GM10266 (cell line): ENCODE measurements around the gene TENM4.

ENCODE experiments used
- DNase-seq: peaks from one replicate; pipeline ENCODE4 v3.0.0; 2012; ENCODE audit errors: extremely low spot score
- TF ChIP-seq, protein P1 (sequence below): IDR thresholded peaks from 2 replicates; pipeline ENCODE4 v1.5.1; 2012; ENCODE audit warnings: mild to moderate bottlenecking, low read depth; ENCODE audit not compliant: control insufficient read depth, insufficient read depth; ENCODE audit errors: missing control alignments

TENM4 gene

DNA sequence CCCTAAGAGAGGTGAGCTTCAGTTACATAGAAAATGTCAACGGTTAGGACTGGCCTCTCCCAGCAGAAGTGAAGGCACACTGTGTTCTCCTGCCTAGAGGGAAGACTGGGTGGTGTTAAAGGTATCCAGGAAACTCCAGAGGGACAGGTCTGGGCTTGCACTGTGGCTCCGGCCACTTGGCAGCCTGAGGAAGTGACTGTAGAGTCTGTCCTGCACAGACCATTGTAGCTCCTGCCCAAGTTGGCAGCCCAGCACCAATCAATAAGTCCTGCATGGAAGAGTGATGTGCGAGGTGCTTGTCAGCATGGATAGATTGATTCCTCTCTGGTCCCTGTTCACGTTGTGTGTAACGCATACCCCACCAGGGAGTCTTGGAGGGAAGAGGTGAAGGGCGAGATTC, 284.8 kb downstream of the TENM4 start:
- DNase-seq, result no peak
- TF ChIP-seq, protein P1, sequence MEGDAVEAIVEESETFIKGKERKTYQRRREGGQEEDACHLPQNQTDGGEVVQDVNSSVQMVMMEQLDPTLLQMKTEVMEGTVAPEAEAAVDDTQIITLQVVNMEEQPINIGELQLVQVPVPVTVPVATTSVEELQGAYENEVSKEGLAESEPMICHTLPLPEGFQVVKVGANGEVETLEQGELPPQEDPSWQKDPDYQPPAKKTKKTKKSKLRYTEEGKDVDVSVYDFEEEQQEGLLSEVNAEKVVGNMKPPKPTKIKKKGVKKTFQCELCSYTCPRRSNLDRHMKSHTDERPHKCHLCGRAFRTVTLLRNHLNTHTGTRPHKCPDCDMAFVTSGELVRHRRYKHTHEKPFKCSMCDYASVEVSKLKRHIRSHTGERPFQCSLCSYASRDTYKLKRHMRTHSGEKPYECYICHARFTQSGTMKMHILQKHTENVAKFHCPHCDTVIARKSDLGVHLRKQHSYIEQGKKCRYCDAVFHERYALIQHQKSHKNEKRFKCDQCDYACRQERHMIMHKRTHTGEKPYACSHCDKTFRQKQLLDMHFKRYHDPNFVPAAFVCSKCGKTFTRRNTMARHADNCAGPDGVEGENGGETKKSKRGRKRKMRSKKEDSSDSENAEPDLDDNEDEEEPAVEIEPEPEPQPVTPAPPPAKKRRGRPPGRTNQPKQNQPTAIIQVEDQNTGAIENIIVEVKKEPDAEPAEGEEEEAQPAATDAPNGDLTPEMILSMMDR, result no peak

GRCh38 chr11:79155237-79155636, 285.6 kb downstream of the TENM4 start:
- no peak for DNase-seq

DNA sequence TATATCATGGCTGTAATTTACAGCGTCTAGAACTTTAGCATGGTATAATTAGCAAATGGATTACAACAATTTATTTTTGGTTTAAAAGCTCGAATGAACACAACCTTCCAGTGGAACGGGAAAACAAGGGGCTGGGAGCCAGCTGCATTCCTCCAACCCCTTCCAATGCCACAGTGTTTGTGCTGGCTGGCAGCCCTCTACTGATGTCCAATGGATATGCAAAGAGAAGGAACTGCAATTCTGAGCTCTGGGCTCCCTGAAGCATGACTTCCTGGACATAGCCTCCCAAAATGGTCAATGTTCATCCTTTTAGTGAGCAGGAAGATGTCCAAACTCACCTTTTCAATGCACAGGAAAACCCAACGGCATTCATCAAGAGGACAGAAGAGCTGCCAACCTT, 288.3 kb downstream of the TENM4 start:
- TF ChIP-seq, protein P1, result no peak

More at GRCh38 chr11:79155237-79155636, 285.6 kb downstream of the TENM4 start:
- TF ChIP-seq, protein P1, result no peak

GRCh38 chr11:79151396-79151795, 289.4 kb downstream of the TENM4 start:
- DNase-seq, result no peak
- TF ChIP-seq, protein P1, result no peak

More for the DNA sequence above, 288.3 kb downstream of the TENM4 start:
- DNase-seq, result no peak

GRCh38 chr11:79150966-79151365, 289.9 kb downstream of the TENM4 start:
- TF ChIP-seq, protein P1, result no peak
- DNase-seq, result no peak

DNA sequence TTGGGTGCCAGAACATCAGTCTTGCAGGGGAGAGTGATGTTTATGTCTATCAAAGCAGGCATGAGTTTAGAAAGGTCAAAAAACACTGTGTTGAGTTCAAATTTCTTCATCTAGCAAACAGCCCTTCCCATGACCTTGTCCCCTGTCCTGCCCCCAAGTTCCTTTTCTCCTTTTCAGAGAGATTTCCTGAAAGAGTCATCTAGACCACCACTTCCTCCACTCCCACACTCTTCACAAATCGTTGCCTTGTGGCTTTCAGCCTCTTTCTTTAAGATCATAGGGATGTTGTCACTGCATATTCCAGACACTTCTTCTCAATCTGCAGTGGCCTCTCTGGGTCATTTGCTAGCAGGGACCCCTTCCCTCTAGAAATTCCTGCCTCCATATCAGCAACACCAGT, 290.5 kb downstream of the TENM4 start:
- DNase-seq, result no peak
- TF ChIP-seq, protein P1, result no peak

DNA sequence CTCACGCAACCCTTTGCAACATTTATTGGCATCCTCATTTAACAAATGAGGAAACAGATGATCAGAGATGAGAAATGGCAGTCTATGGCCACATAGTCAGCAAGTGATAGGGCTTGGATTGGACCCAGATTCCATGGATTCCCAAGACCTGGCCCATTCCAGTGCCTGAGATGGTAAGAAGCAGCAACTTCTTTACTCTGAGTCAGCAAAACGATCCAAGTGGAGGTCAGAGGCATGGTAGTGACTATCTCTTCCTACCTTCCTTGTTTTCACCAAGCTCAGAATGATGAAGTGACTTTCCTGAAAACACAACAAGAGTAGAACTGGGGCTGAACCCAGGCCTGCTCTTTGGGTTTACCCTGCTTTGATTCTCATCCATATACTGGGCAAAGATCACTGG, 293.1 kb downstream of the TENM4 start:
- TF ChIP-seq, protein P1, result no peak

More for the DNA sequence above, 293.1 kb downstream of the TENM4 start:
- DNase-seq, result no peak
